AG09309 (cell line): ENCODE results near the gene HPN.

Experiments
- DNase-seq: peaks from one replicate; pipeline ENCODE4 v3.0.0-alpha.2; 2010; ENCODE audit warnings: low read depth
- H3K4me3 ChIP-seq: 2 replicates; pipeline ENCODE4 v1.5.1; 2011; ENCODE audit warnings: mild to moderate bottlenecking, low read depth, low read length, moderate library complexity; ENCODE audit not compliant: control insufficient read depth
- CTCF ChIP-seq: IDR thresholded peaks from 2 replicates; pipeline ENCODE4 v1.5.1; 2011; ENCODE audit warnings: mild to moderate bottlenecking, low read depth, low read length, inconsistent platforms; ENCODE audit not compliant: insufficient read depth, control insufficient read depth; ENCODE audit errors: missing control alignments

The HPN gene

GRCh38 chr19:35105411-35106290, 64.1 kb downstream of the HPN start:
- TF ChIP-seq CTCF = no peak
- H3K4me3 ChIP-seq = no peak overlapping the region
- DNase-seq = no peak

- DNase-seq = no peak
- TF ChIP-seq CTCF = no peak
- H3K4me3 ChIP-seq = no peak overlapping the region
Measured at GRCh38 chr19:35106291-35106583, 64.7 kb downstream of the HPN start.

GRCh38 chr19:35106898-35107541, 65.5 kb downstream of the HPN start:
- TF ChIP-seq CTCF = no peak
- DNase-seq = no peak
- H3K4me3 ChIP-seq = no peak overlapping the region

- H3K4me3 ChIP-seq = no peak overlapping the region
- DNase-seq = no peak
- no peak for TF ChIP-seq CTCF
Measured at GRCh38 chr19:35107545-35107944, 66.0 kb downstream of the HPN start.

- no peak overlapping the region for H3K4me3 ChIP-seq
- no peak for TF ChIP-seq CTCF
- DNase-seq = no peak
Measured at GRCh38 chr19:35108730-35109129, 67.2 kb downstream of the HPN start.

GRCh38 chr19:35109395-35110112, 68.0 kb downstream of the HPN start:
- no peak for DNase-seq
- no peak for TF ChIP-seq CTCF
- no peak overlapping the region for H3K4me3 ChIP-seq
